Measurements from ENCODE around the gene RAET1E.
"Not testable (repeated sequence)": the region's sequence is repeated elsewhere in the genome, so short reads cannot be mapped to it uniquely, and the experiment has no call there.

The RAET1E gene, protein sequence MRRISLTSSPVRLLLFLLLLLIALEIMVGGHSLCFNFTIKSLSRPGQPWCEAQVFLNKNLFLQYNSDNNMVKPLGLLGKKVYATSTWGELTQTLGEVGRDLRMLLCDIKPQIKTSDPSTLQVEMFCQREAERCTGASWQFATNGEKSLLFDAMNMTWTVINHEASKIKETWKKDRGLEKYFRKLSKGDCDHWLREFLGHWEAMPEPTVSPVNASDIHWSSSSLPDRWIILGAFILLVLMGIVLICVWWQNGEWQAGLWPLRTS

GRCh38 chr6:149897855-149898744 lies at the start of gene RAET1E:
Gene RAET1E, minus strand, starts transcription at chr6:149898113. Its CDS starts 7,212 bp downstream, at chr6:149890901.
- DNase-seq (ENCODE audit: low read depth) = no peak

- not testable (repeated sequence) for DNase-seq (ENCODE audit: low read depth)
These were observed 49.6 kb upstream of the RAET1E start for GRCh38 chr6:149947533-149947932.

- not testable (repeated sequence) for DNase-seq (ENCODE audit: low read depth)
These were observed 48.7 kb upstream of the RAET1E start for GRCh38 chr6:149946631-149947030.

DNA sequence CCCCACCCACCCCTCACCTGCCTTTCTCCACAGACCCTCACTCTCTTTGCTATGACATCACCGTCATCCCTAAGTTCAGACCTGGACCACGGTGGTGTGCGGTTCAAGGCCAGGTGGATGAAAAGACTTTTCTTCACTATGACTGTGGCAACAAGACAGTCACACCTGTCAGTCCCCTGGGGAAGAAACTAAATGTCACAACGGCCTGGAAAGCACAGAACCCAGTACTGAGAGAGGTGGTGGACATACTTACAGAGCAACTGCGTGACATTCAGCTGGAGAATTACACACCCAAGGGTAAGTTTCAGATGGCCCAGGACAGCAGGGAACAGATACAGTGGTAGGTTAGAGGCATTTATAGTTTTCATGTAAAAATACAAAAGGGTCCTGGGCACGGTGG lies 47.4 kb upstream of the RAET1E start:
- DNase-seq (ENCODE audit: low read depth) = not testable (repeated sequence)

GRCh38 chr6:149943321-149943720 lies 45.4 kb upstream of the RAET1E start:
- not testable (repeated sequence) for DNase-seq (ENCODE audit: low read depth)

- DNase-seq (ENCODE audit: low read depth) = no peak
These were observed 44.5 kb upstream of the RAET1E start for GRCh38 chr6:149942461-149942829.

DNA sequence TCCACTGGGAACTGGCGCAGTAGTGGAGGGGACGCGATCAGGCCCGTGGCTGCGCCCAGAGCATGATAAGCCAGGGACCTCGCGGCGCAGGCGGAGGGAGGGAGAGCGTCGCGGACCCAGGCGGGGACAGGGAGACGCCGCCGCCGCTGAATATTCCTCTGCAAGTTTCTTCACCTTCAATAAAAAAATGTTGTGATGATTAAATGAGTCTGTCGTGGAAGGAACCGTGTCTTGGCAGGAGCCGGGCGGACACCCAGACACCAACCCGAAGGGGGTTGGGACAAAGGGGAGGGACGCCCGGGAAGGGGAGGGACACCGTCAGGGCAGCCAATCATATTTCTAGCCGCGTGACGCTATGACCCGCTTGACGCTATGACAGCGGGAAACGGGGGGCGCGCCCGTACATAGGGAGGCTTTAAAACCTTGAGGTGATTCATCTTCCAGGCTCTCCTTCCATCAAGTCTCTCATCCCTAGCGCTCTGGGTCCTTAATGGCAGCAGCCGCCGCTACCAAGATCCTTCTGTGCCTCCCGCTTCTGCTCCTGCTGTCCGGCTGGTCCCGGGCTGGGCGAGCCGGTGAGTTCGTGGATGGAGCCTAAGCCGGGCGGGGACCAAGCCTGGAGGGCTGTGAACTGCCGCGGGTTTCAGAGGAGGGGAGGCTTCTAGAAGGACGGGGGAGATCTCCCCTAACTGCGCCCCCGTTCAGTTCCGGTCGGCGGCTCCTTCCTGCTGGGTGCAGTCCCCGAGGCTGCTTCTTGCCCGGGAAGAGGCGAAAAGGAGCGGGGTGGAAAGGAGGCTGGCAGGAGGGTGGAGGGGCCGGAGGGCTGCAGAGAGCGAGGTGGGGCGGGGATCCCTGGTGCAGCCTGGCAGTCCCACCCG lies 43.9 kb upstream of the RAET1E start, which contains the start of gene ULBP2:
TSS of gene ULBP2 (plus strand) at position 432 of the 878 bp plus-strand sequence. CDS start at position 491, 59 bp downstream.
- peak; percentile 82 for DNase-seq (ENCODE audit: low read depth)

GRCh38 chr6:149940672-149940982 lies 42.7 kb upstream of the RAET1E start:
- DNase-seq (ENCODE audit: low read depth) = no peak

DNA sequence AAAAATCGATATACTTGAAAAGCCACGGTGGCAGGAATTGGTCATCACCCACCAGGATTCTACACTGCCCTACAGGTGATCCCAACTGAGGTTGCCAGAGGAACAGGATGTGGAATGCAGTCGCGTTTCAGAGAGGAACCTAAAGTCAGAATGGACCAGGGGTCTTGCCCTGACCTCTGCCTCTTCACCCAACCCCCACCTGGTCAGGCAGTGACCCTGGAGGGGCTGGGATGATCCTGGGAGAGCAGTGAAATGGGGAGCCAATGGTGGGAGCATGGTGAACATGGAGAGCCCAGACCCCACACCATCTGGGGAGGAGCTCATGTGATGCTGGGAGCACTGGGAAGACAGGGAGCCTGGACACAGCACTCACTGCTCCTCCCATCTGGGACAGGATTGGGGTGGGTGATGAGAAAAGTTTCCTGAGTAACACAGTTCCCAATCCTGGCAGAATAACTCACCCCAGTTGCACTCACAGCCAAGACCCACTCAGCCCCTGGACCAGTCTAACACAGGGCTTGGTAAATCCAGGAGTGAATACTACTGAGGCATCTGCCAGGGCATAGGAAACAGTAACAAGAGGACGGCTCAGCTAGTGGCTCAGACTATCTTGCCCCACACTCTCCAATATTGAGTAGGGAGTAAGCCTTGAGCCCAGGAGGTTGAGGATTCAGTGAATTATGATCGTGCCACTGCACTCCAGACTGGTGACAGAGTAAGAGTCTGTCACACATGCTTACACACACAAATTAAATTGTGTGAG lies 42.2 kb upstream of the RAET1E start:
- DNase-seq (ENCODE audit: low read depth) = no peak

DNA sequence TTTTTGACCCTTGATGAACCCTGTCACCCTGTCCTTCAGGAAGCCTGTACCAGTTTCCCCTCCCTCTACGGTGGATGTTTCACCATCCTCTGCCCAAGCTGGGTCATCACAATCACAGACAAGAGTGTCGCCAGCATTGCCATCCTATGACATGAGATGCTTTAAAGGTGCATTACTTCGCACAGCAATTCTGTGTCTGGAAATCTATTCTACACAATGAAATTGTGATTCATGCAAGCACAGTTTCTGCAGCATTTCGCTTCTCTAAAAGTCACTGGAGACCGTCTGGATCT lies 41.4 kb upstream of the RAET1E start:
- no peak for DNase-seq (ENCODE audit: low read depth)

- peak; percentile 26 for DNase-seq (ENCODE audit: low read depth)
These were observed 40.9 kb upstream of the RAET1E start for GRCh38 chr6:149938571-149939355.

- DNase-seq (ENCODE audit: low read depth) = not testable (repeated sequence)
These were observed 40.2 kb upstream of the RAET1E start for GRCh38 chr6:149938013-149938570.

GRCh38 chr6:149936743-149937142 lies 38.8 kb upstream of the RAET1E start:
- DNase-seq (ENCODE audit: low read depth) = no peak

- DNase-seq (ENCODE audit: low read depth) = no peak
These were observed 37.8 kb upstream of the RAET1E start for GRCh38 chr6:149935668-149936067.

GRCh38 chr6:149935246-149935645 lies 37.3 kb upstream of the RAET1E start:
- DNase-seq (ENCODE audit: low read depth) = no peak

- peak; percentile 62 for DNase-seq (ENCODE audit: low read depth)
These were observed 36.6 kb upstream of the RAET1E start for GRCh38 chr6:149934249-149935156.

GRCh38 chr6:149933461-149933860 lies 35.5 kb upstream of the RAET1E start:
- no peak for DNase-seq (ENCODE audit: low read depth)

GRCh38 chr6:149933036-149933435 lies 35.1 kb upstream of the RAET1E start:
- DNase-seq (ENCODE audit: low read depth) = no peak

GRCh38 chr6:149931501-149931900 lies 33.6 kb upstream of the RAET1E start:
- DNase-seq (ENCODE audit: low read depth) = no peak

DNA sequence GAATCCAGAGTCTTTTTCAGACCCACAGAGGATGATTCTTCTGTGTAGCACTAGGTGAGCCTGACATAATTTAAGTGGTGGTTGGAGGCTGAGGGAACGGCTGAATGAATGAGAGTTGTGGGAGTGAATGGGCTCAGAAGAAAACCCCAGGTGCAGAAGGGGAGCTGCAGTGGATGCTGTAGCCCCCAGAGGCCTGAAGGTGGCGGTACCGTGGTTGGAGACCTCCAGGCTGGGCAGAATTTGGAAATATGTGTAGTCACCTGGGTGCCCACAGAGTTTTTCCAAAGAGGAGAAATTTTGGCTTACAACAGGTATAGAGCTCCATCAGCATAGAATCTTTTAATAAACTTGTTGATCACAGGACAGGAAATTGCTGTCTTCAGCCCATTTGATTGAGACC lies 31.5 kb upstream of the RAET1E start:
- no peak for DNase-seq (ENCODE audit: low read depth)

All from activated T-cell treated with anti-CD3 and anti-CD28 coated beads for 24 hours (primary cell).